DOHH2 (cell line): ENCODE data around the gene TMC8.

Source experiments
- H3F3A ChIP-seq: fragments of 200-600 bp; sonication (generic), shearing (Covaris generic); 2 replicates; pipeline ENCODE4 v1.6.0; 2016; ENCODE audit warnings: antibody characterized with exemption, mild to moderate bottlenecking; ENCODE audit not compliant: control insufficient read depth, insufficient read depth
- H3K27ac ChIP-seq: fragments of 200-600 bp; sonication (generic); 2 replicates; pipeline ENCODE4 v1.5.1; 2014; ENCODE audit warnings: low read depth, mild to moderate bottlenecking, low read length, moderate library complexity
- H3K27me3 ChIP-seq: fragments of 200-600 bp; sonication (generic); 2 replicates; pipeline ENCODE4 v1.6.1; 2014; ENCODE audit warnings: mild to moderate bottlenecking, low read length, mixed read lengths; ENCODE audit not compliant: control insufficient read depth
- H3K36me3 ChIP-seq: fragments of 200-600 bp; sonication (generic); 2 replicates; pipeline ENCODE4 v1.6.1; 2014; ENCODE audit warnings: mild to moderate bottlenecking, low read length, moderate library complexity, mixed read lengths; ENCODE audit not compliant: control insufficient read depth
- H3K4me1 ChIP-seq: fragments of 200-600 bp; sonication (generic); 2 replicates; pipeline ENCODE4 v1.6.1; 2014; ENCODE audit warnings: mild to moderate bottlenecking, low read length, mixed read lengths; ENCODE audit not compliant: control insufficient read depth
- H3K4me2 ChIP-seq: fragments of 200-600 bp; sonication (generic); 2 replicates; pipeline ENCODE4 v1.6.0; 2014; ENCODE audit warnings: mild to moderate bottlenecking, low read length, moderate library complexity
- H3K4me3 ChIP-seq: fragments of 200-600 bp; sonication (generic); 2 replicates; pipeline ENCODE4 v1.5.1; 2014; ENCODE audit warnings: mild to moderate bottlenecking, low read length, mixed read lengths
- H3K79me2 ChIP-seq: fragments of 200-600 bp; sonication (generic); 2 replicates; pipeline ENCODE4 v1.6.1; 2014; ENCODE audit warnings: mild to moderate bottlenecking, low read length, mixed read lengths; ENCODE audit not compliant: control insufficient read depth
- H3K9me2 ChIP-seq: fragments of 200-600 bp; sonication (generic); replicated peaks from 2 replicates; pipeline ENCODE4 v1.6.1; 2014; ENCODE audit warnings: mild to moderate bottlenecking, low read length, mixed read lengths; ENCODE audit not compliant: control insufficient read depth
- H3K9me3 ChIP-seq: fragments of 200-600 bp; sonication (generic); 2 replicates; pipeline ENCODE4 v1.6.1; 2014; ENCODE audit warnings: antibody characterized with exemption, low read length, mixed read lengths; ENCODE audit not compliant: control insufficient read depth, insufficient read depth
- H4K20me1 ChIP-seq: fragments of 200-600 bp; sonication (generic); 2 replicates; pipeline ENCODE4 v1.6.0; 2014; ENCODE audit warnings: low read depth, mild to moderate bottlenecking, antibody characterized with exemption, low read length, moderate library complexity; ENCODE audit not compliant: control insufficient read depth, insufficient read depth
- EZH2phosphoT487 ChIP-seq: fragments of 200-600 bp; sonication (generic); IDR thresholded peaks from 2 replicates; pipeline ENCODE4 v1.6.1; 2017; ENCODE audit warnings: borderline replicate concordance, mild to moderate bottlenecking, antibody characterized with exemption, low read length, moderate library complexity, mixed read lengths
- TF ChIP-seq, protein P1 (sequence below): fragments of 200-600 bp; sonication (generic); IDR thresholded peaks from one replicate; pipeline ENCODE4 v1.5.1; 2014; ENCODE audit warnings: antibody characterized with exemption, mild to moderate bottlenecking, low read depth, low read length; ENCODE audit not compliant: poor library complexity, severe bottlenecking

The TMC8 gene

DNA sequence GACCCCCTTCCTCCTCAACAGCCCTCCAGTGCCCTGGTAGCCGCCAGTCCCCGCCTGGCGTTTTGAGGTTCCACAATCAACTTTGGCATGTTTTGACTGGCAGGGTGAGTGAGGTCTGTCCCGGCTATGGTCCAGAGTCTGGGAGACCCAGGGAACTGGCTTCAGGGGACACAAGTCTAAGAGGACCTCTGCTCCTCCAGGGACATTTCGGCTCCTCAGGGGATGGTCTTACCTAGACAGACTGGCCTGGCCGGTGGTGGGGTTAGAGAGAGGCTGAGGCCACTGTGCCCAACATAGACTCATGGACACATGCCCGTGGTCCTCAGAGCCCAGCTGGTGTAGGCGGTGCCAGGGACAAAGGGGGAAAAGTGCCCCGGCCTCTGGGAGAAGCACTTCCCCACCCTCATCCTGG is 2.2 kb downstream of the TMC8 start:
- H3K27me3 ChIP-seq, result no peaks in the 10 kb centered on the region
- H3K4me1 ChIP-seq, result peaks cover 80% of the 10 kb centered on the region
- H3K27ac ChIP-seq, result peak overlapping the region; percentile 90
- peaks cover 64% of the 10 kb centered on the region for H3K79me2 ChIP-seq
- H3K36me3 ChIP-seq, result peaks cover 82% of the 10 kb centered on the region
- H3K9me2 ChIP-seq, result no peaks in the 10 kb centered on the region
- H3F3A ChIP-seq, result peaks cover 17% of the 10 kb centered on the region
- peak overlapping the region; percentile 99 for H3K4me2 ChIP-seq
- H4K20me1 ChIP-seq, result peaks cover 3% of the 10 kb centered on the region; the same call in 1 of the 2 replicates
- H3K9me3 ChIP-seq, result no peaks in the 10 kb centered on the region
- TF ChIP-seq, protein P1, sequence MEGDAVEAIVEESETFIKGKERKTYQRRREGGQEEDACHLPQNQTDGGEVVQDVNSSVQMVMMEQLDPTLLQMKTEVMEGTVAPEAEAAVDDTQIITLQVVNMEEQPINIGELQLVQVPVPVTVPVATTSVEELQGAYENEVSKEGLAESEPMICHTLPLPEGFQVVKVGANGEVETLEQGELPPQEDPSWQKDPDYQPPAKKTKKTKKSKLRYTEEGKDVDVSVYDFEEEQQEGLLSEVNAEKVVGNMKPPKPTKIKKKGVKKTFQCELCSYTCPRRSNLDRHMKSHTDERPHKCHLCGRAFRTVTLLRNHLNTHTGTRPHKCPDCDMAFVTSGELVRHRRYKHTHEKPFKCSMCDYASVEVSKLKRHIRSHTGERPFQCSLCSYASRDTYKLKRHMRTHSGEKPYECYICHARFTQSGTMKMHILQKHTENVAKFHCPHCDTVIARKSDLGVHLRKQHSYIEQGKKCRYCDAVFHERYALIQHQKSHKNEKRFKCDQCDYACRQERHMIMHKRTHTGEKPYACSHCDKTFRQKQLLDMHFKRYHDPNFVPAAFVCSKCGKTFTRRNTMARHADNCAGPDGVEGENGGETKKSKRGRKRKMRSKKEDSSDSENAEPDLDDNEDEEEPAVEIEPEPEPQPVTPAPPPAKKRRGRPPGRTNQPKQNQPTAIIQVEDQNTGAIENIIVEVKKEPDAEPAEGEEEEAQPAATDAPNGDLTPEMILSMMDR, result no peak
- TF ChIP-seq EZH2phosphoT487, result no peak
- peak overlapping the region; percentile 95 for H3K4me3 ChIP-seq

DNA sequence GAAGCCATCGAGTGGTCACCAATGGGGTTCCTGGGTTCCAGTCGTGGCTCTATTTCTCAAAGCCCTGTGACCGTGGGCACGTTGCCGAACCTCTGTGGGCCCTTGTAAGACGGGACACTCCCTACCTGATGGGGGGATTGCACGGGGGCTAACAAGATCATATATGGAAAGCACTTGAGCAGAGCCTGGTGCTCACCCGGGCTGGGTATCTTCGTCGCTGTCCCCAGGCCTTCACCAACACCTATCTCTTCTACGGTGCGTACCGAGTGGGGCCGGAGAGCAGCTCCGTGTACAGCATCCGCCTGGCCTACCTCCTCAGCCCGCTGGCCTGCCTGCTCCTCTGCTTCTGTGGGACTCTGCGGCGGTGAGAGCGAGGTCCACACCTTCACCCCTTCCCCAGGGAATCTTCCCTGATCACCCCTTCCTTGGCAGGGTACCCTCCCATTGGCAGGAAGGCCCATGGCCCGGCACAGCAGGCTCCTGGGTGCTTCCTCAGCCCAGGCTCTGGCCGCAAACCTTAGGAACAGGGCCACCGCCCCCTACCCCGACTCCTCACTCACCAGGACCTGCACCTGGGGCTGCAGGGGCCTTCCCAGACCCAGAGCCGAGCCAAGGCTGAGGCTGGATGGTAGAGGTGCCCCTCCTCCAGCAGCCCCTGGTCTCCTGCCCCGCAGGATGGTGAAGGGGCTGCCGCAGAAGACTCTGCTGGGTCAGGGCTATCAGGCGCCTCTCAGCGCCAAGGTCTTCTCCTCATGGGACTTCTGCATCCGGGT is 2.8 kb downstream of the TMC8 start:
- Histone ChIP-seq H3K9me2 (no peaks in the 10 kb centered on the region), H3K27me3 (no peaks in the 10 kb centered on the region), H4K20me1 (peaks cover 3% of the 10 kb centered on the region; the same call in 1 of the 2 replicates), H3K4me2 (peak overlapping the region; percentile 99), H3F3A (peaks cover 19% of the 10 kb centered on the region), H3K9me3 (no peaks in the 10 kb centered on the region), H3K79me2 (peaks cover 58% of the 10 kb centered on the region), H3K27ac (peak overlapping the region; percentile 90), H3K4me3 (peak overlapping the region; percentile 95), H3K4me1 (peaks cover 82% of the 10 kb centered on the region), H3K36me3 (peaks cover 86% of the 10 kb centered on the region)
- TF ChIP-seq, protein P1, result no peak
- no peak for TF ChIP-seq EZH2phosphoT487

DNA sequence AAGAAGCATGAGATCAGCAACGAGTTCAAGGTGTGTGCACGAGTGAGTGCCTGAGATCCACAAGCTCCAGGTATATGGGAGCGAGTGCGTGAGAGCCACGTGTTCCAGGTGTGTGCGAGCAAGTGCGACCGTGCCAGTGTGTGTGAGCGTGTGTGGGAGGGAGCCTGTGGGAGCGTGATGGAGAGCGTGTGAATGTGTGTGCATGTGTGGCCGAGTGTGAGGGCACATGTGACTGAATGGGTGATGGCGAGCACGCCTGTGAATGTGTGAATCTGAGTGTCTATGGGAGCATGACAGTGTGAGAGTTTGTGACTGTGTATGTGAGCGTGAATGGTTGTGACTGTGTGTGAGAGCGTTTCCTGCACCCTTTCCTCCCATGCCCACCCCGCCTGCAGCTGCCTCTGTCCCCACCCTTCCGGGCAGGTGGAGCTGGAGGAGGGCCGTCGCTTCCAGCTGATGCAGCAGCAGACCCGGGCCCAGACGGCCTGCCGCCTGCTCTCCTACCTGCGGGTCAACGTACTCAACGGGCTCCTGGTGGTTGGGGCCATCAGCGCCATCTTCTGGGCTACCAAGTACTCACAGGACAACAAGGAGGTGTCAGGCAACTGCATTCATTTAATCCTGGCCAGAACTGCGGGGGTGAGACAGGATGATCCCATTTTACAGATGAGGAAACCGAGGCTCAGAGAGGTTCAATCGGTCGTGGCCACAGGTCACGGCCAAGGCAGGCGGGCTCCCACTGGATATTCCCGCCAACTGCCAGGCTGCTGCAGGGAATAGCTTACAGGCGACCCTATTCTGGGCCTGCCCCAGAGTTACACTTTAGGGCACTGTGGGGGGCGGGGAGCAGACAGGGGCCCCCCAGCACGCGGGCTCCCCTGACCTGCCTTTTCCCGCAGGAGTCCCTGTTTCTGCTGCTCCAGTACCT is 3.7 kb downstream of the TMC8 start:
- no peaks in the 10 kb centered on the region for H3K9me3 ChIP-seq
- H3F3A ChIP-seq, result peaks cover 13% of the 10 kb centered on the region
- H3K27ac ChIP-seq, result peak overlapping the region; percentile 90
- peaks cover 90% of the 10 kb centered on the region for H3K36me3 ChIP-seq
- peaks cover 76% of the 10 kb centered on the region for H3K4me1 ChIP-seq
- peaks cover 3% of the 10 kb centered on the region; the same call in 1 of the 2 replicates for H4K20me1 ChIP-seq
- H3K79me2 ChIP-seq, result peaks cover 56% of the 10 kb centered on the region
- H3K4me2 ChIP-seq, result peak overlapping the region; percentile 99
- H3K9me2 ChIP-seq, result no peaks in the 10 kb centered on the region
- peak overlapping the region; percentile 95 for H3K4me3 ChIP-seq
- no peak for TF ChIP-seq EZH2phosphoT487
- TF ChIP-seq, protein P1, result peak; percentile 90
- no peaks in the 10 kb centered on the region for H3K27me3 ChIP-seq
